HCT116 (cell line): ENCODE measurements around the gene ANKRD44. TPM values are rescaled to one million over a fixed set of nuclear protein-coding genes. Genes with fewer than 3 reads are reported as not detected.
"Not testable (repeated sequence)": the region's sequence is repeated elsewhere in the genome, so short reads cannot be mapped to it uniquely, and the experiment has no call there.

Experiments
- ATAC-seq: fragments of 200-7000 bp; cut with Tn5 transposase; 2 replicates; pipeline ENCODE4 v1.9.1; 2020; ENCODE audit warnings: mild to moderate bottlenecking, moderate library complexity
- BruUV-seq: library from RNA; stranded (reverse); fragments of 400-500 nt; replicated peaks from 2 replicates; lab custom pipeline; 2021; lab: Mats Ljungman, UMichigan
- CTCF ChIA-PET: fragments of 300-600 bp; sonication (Branson Sonifier 250); formaldehyde crosslinking; loops from one replicate; lab custom pipeline; 2021; ENCODE audit warnings: antibody characterized with exemption; lab: Charles Lee
- POLR2A ChIA-PET: fragments of 300-600, 350-600 bp; sonication (Branson Sonifier 250); formaldehyde crosslinking; loops from one replicate; lab custom pipeline; 2021; ENCODE audit warnings: antibody characterized with exemption; lab: Charles Lee
- RAD21 ChIA-PET, 2 experiments: fragments of 300-600 bp; sonication (Branson Sonifier 250); formaldehyde crosslinking; loops; one replicate each; lab custom pipeline; 2023; ENCODE audit warnings: low total read pairs in 2 of 2; ENCODE audit not compliant: uncharacterized antibody in 2 of 2, unreplicated experiment in 2 of 2, low non-redundant PET in 1 of 2; lab: Charles Lee
- DNase-seq: peaks from one replicate; pipeline ENCODE4 v3.0.0-alpha.2; 2010; ENCODE audit warnings: low read depth, low spot score
- H2AFZ ChIP-seq: fragments of 200-600 bp; shearing (Covaris generic), sonication (generic); 2 replicates; pipeline ENCODE4 v1.6.1; 2017; ENCODE audit warnings: low read depth, mixed run types, mixed read lengths, antibody characterized with exemption, low read length; ENCODE audit not compliant: poor library complexity, severe bottlenecking
- H3K27ac ChIP-seq: 2 replicates; pipeline ENCODE4 v1.5.1; 2012; ENCODE audit warnings: low read depth, low read length
- H3K27me3 ChIP-seq: fragments of 200-600 bp; sonication (generic); 2 replicates; pipeline ENCODE4 v1.6.1; 2016; ENCODE audit warnings: mixed run types, low read length, mixed read lengths; ENCODE audit not compliant: insufficient read depth
- H3K36me3 ChIP-seq, 2 experiments: fragments of 200-500 bp in 1 of 2; fragments of 200-600 bp in 1 of 2; sonication (Bioruptor generic) in 1 of 2; sonication (generic) in 1 of 2; 2 replicates each; pipeline versions ENCODE4 v1.5.1 to v1.6.1; 2014 to 2016; ENCODE audit warnings: low read length in 2 of 2, inconsistent platforms in 1 of 2, mixed read lengths in 1 of 2, mixed run types in 1 of 2; ENCODE audit not compliant: insufficient read depth in 2 of 2, control insufficient read depth in 1 of 2
- H3K4me1 ChIP-seq, 2 experiments: fragments of 200-600 bp in 1 of 2; sonication (generic) in 1 of 2; 2 replicates each; pipeline versions ENCODE4 v1.5.1 to v1.6.1; 2012 to 2017; ENCODE audit warnings: low read length in 2 of 2, inconsistent platforms in 1 of 2, mild to moderate bottlenecking in 1 of 2, mixed read lengths in 1 of 2, mixed run types in 1 of 2, moderate library complexity in 1 of 2; ENCODE audit not compliant: insufficient read depth in 2 of 2, control insufficient read depth in 1 of 2
- H3K4me2 ChIP-seq: fragments of 200-600 bp; sonication (generic); 2 replicates; pipeline ENCODE4 v1.6.1; 2017; ENCODE audit warnings: mixed run types, low read length, mixed read lengths
- H3K4me3 ChIP-seq, 2 experiments: fragments of 200-600 bp in 1 of 2; sonication (generic) in 1 of 2; replicated peaks in 1 of 2; 2 replicates each; pipeline ENCODE4 v1.5.1; 2011 to 2016; ENCODE audit warnings: low read length in 2 of 2, control low read depth in 1 of 2, low read depth in 1 of 2, mild to moderate bottlenecking in 1 of 2, mixed read lengths in 1 of 2, mixed run types in 1 of 2
- H3K79me2 ChIP-seq: fragments of 200-600 bp; sonication (generic); 2 replicates; pipeline ENCODE4 v1.6.1; 2017; ENCODE audit warnings: mild to moderate bottlenecking, mixed run types, low read length, moderate library complexity, mixed read lengths; ENCODE audit not compliant: insufficient read depth
- H3K9ac ChIP-seq: fragments of 200-600 bp; sonication (generic); 2 replicates; pipeline ENCODE4 v1.6.1; 2016; ENCODE audit warnings: low read length, mixed read lengths
- H3K9me2 ChIP-seq: fragments of 200-600 bp; sonication (generic), shearing (Covaris generic); 2 replicates; pipeline ENCODE4 v1.6.1; 2017; ENCODE audit warnings: mixed run types, mild to moderate bottlenecking, moderate library complexity; ENCODE audit not compliant: insufficient read depth
- H3K9me3 ChIP-seq, 2 experiments: fragments of 200-500 bp in 1 of 2; fragments of 200-600 bp in 1 of 2; sonication (Bioruptor generic) in 1 of 2; sonication (generic) in 1 of 2; 2 replicates each; pipeline ENCODE4 v1.6.1; 2014 to 2017; ENCODE audit warnings: low read length in 2 of 2, mixed read lengths in 2 of 2, inconsistent platforms in 1 of 2, low read depth in 1 of 2, mild to moderate bottlenecking in 1 of 2, mixed run types in 1 of 2, moderate library complexity in 1 of 2; ENCODE audit not compliant: control insufficient read depth in 1 of 2, insufficient read depth in 1 of 2
- H4K20me1 ChIP-seq: fragments of 200-600 bp; sonication (generic), shearing (Covaris generic); 2 replicates; pipeline ENCODE4 v1.6.1; 2017; ENCODE audit warnings: mixed run types, mild to moderate bottlenecking, moderate library complexity; ENCODE audit not compliant: insufficient read depth
- RAD21 ChIP-seq: IDR thresholded peaks from 2 replicates; pipeline ENCODE4 v1.6.1; 2012; ENCODE audit warnings: low read depth, mild to moderate bottlenecking
- ZFX ChIP-seq: fragments of 450-650 bp; IDR thresholded peaks from 2 replicates; pipeline ENCODE4 v1.6.1; 2017
- intact Hi-C: fragments of 100-400 bp; cut with micrococcal nuclease; formaldehyde crosslinking; loops from 2 replicates; pipeline ENCODE4 v1.10.0; 2022
- total RNA-seq: library from RNA; stranded (reverse); gene quantifications from one replicate; pipeline ENCODE4 v1.2.1, GENCODE V29; 2021; ENCODE audit not compliant: unreplicated experiment
- TF ChIP-seq, protein P1 (sequence below): IDR thresholded peaks from 2 replicates; pipeline ENCODE4 v1.6.1; 2011; ENCODE audit warnings: mild to moderate bottlenecking, low read length, moderate library complexity; ENCODE audit not compliant: insufficient replicate concordance; ENCODE audit errors: extremely low read depth
- TF ChIP-seq, protein P2 (sequence below): IDR thresholded peaks from 2 replicates; pipeline ENCODE4 v1.6.1; 2012

The ANKRD44 gene
- total RNA-seq, 1 experiment from 2014 or later = 2.7 TPM

DNA sequence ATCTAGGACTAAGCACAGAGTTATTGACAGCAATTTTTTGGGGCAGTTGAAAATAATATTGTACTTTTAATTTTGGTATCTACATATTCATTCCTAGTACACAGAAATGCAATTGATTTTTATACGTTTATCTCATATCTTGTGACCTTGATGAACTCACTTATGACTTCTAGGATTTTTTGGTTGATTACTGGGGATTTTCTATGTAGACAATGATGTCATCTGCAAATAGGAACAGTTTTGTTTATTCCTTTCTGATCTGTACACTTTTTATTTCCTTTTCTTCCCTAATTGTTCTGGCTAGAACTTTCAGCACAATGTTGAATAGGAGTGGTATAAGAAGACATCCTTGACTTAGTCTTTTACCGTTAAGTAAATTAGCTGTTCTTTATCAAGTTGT is 240.6 kb downstream of the ANKRD44 start (continued):
- TF ChIP-seq, protein P1, sequence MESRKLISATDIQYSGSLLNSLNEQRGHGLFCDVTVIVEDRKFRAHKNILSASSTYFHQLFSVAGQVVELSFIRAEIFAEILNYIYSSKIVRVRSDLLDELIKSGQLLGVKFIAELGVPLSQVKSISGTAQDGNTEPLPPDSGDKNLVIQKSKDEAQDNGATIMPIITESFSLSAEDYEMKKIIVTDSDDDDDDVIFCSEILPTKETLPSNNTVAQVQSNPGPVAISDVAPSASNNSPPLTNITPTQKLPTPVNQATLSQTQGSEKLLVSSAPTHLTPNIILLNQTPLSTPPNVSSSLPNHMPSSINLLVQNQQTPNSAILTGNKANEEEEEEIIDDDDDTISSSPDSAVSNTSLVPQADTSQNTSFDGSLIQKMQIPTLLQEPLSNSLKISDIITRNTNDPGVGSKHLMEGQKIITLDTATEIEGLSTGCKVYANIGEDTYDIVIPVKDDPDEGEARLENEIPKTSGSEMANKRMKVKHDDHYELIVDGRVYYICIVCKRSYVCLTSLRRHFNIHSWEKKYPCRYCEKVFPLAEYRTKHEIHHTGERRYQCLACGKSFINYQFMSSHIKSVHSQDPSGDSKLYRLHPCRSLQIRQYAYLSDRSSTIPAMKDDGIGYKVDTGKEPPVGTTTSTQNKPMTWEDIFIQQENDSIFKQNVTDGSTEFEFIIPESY = no peak

- H3K4me2 ChIP-seq, H4K20me1 ChIP-seq, ATAC-seq, H3K36me3 ChIP-seq, BruUV-seq, H3K4me3 ChIP-seq, H3K4me1 ChIP-seq, POLR2A ChIA-PET, intact Hi-C loops, H3K79me2 ChIP-seq, DNase-seq, H3K27me3 ChIP-seq, H3K9ac ChIP-seq, H3K9me2 ChIP-seq, H2AFZ ChIP-seq, H3K27ac ChIP-seq, RAD21 ChIA-PET, CTCF ChIA-PET, H3K9me3 ChIP-seq: not testable (repeated sequence)
Measured at GRCh38 chr2:197062574-197062973, 248.0 kb downstream of the ANKRD44 start.

GRCh38 chr2:197059477-197059876 is 251.1 kb downstream of the ANKRD44 start:
- Histone ChIP-seq H3K4me1 (no peaks in the 10 kb centered on the region), H3K9me3 (no peaks in the 10 kb centered on the region), H3K27ac (no peak overlapping the region), H2AFZ (no peak overlapping the region), H3K27me3 (no peaks in the 10 kb centered on the region), H3K4me2 (no peak overlapping the region), H3K4me3 (no peak overlapping the region), H4K20me1 (no peaks in the 10 kb centered on the region), H3K79me2 (no peaks in the 10 kb centered on the region), H3K9ac (no peak overlapping the region), H3K9me2 (no peaks in the 10 kb centered on the region), H3K36me3 (no peaks in the 10 kb centered on the region)
- intact Hi-C loops = no loop called here
- no TSS peak for BruUV-seq
- DNase-seq = no peak
- TF ChIP-seq, protein P2, sequence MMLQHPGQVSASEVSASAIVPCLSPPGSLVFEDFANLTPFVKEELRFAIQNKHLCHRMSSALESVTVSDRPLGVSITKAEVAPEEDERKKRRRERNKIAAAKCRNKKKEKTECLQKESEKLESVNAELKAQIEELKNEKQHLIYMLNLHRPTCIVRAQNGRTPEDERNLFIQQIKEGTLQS = no peak
- TF ChIP-seq RAD21 (no peak), ZFX (no peak)
- ChIA-PET RAD21 (no interaction called here), CTCF (no interaction called here), POLR2A (no interaction called here)
- ATAC-seq = no peak
